Loucy (cell line): ENCODE data around the gene HGFAC.

Experiments
- CTCF ChIP-seq: fragments of 200-600 bp; sonication (generic); conservative IDR thresholded peaks from 2 replicates; pipeline ENCODE4 v1.5.1; 2014; ENCODE audit warnings: mild to moderate bottlenecking, antibody characterized with exemption, low read length
- EZH2phosphoT487 ChIP-seq: fragments of 200-600 bp; IDR thresholded peaks from 2 replicates; pipeline ENCODE4 v1.6.1; 2018; ENCODE audit warnings: antibody characterized with exemption, mild to moderate bottlenecking, moderate library complexity, borderline replicate concordance

GRCh38 chr4:3429651-3430050 is 12.1 kb upstream of the HGFAC start:
- TF ChIP-seq CTCF (no peak), EZH2phosphoT487 (no peak)
